B cell (primary cell): ENCODE measurements around the gene P3H3. TPM values are rescaled to one million over a fixed set of nuclear protein-coding genes. Genes with fewer than 3 reads are reported as not detected.

ENCODE experiments used
- ATAC-seq: fragments of 200-7000 bp; cut with Tn5 transposase; one replicate; pipeline ENCODE4 v1.10.0; 2021; ENCODE audit warnings: low read depth, mild to moderate bottlenecking, moderate number of reproducible peaks, moderate library complexity
- CTCF ChIA-PET: fragments of 350-600 bp; sonication (Branson Sonifier 250); formaldehyde crosslinking; loops from one replicate; lab custom pipeline; 2021; ENCODE audit warnings: antibody characterized with exemption, inconsistent platforms; lab: Charles Lee
- POLR2A ChIA-PET: fragments of 350-600 bp; sonication (Branson Sonifier 250); formaldehyde crosslinking; loops from one replicate; lab custom pipeline; 2021; ENCODE audit warnings: antibody characterized with exemption; lab: Charles Lee
- DNase-seq: peaks from one replicate; pipeline ENCODE4 v3.0.0; 2013
- H2AFZ ChIP-seq: 2 replicates; pipeline ENCODE4 v1.6.1; 2012; ENCODE audit warnings: mild to moderate bottlenecking, low read depth, low read length; ENCODE audit not compliant: insufficient read depth, poor library complexity, severe bottlenecking
- H3K27ac ChIP-seq, 2 donors: 1 replicate in 1 of 2; 2 replicates in 1 of 2; pipeline ENCODE4 v1.5.1; 2012 to 2013; ENCODE audit warnings: low read length in 2 of 2, mild to moderate bottlenecking in 2 of 2, moderate library complexity in 1 of 2
- H3K27me3 ChIP-seq, 4 experiments: fragments of 200-600 bp in 1 of 4; sonication (generic) in 1 of 4; replicated peaks in 1 of 4; 1 replicate in 2 of 4; 2 replicates in 2 of 4; pipeline versions ENCODE4 v1.6.1 to v1.7.0; 2013 to 2016; ENCODE audit warnings: low read length in 3 of 4, mild to moderate bottlenecking in 2 of 4, mixed read lengths in 1 of 4, moderate library complexity in 1 of 4; ENCODE audit not compliant: insufficient read depth in 4 of 4, control insufficient read depth in 3 of 4; ENCODE audit errors: control extremely low read depth in 1 of 4
- H3K36me3 ChIP-seq, 2 experiments: replicated peaks in 1 of 2; 1 replicate in 1 of 2; 2 replicates in 1 of 2; pipeline versions ENCODE4 v1.6.1 to v1.7.1; 2013; ENCODE audit warnings: low read length in 1 of 2; ENCODE audit not compliant: insufficient read depth in 2 of 2, control insufficient read depth in 1 of 2; ENCODE audit errors: control extremely low read depth in 1 of 2, extremely low read depth in 1 of 2
- H3K4me1 ChIP-seq, 2 donors: fragments of 200-600 bp in 1 of 2; sonication (generic) in 1 of 2; 1 replicate in 1 of 2; 2 replicates in 1 of 2; pipeline versions ENCODE4 v1.5.1 to v1.6.1; 2013 to 2017; ENCODE audit warnings: low read length in 2 of 2; ENCODE audit not compliant: control insufficient read depth in 2 of 2, insufficient read depth in 2 of 2
- H3K4me2 ChIP-seq: replicated peaks from 2 replicates; pipeline ENCODE3; 2012; ENCODE audit warnings: mild to moderate bottlenecking, low read depth, low read length; ENCODE audit not compliant: poor library complexity, severe bottlenecking
- H3K4me3 ChIP-seq, 5 experiments: fragments of 200-600 bp in 1 of 5; sonication (generic) in 1 of 5; 1 replicate in 3 of 5; 2 replicates in 2 of 5; pipeline versions ENCODE4 v1.5.1 to v1.7.0; 2011 to 2016; ENCODE audit warnings: low read length in 4 of 5, mild to moderate bottlenecking in 4 of 5, low read depth in 2 of 5, control low read depth in 1 of 5, moderate library complexity in 1 of 5; ENCODE audit not compliant: insufficient read depth in 1 of 5; ENCODE audit errors: control extremely low read depth in 1 of 5, extremely low read depth in 1 of 5
- H3K79me2 ChIP-seq: fragments of 200-600 bp; sonication (generic); one replicate; pipeline ENCODE4 v1.6.0; 2016; ENCODE audit warnings: low read length; ENCODE audit not compliant: control insufficient read depth, insufficient read depth
- H3K9ac ChIP-seq: fragments of 200-600 bp; sonication (generic); 2 replicates; pipeline ENCODE4 v1.6.1; 2017; ENCODE audit warnings: mild to moderate bottlenecking, low read length, moderate library complexity
- H3K9me3 ChIP-seq, 3 donors: one replicate each; pipeline versions ENCODE4 v1.6.1 to v1.7.1; 2013; ENCODE audit warnings: low read length in 2 of 3; ENCODE audit not compliant: control insufficient read depth in 2 of 3, insufficient read depth in 1 of 3; ENCODE audit errors: control extremely low read depth in 1 of 3
- H4K20me1 ChIP-seq: 2 replicates; pipeline ENCODE4 v1.6.0; 2012; ENCODE audit warnings: mild to moderate bottlenecking, low read length; ENCODE audit not compliant: insufficient read depth, control insufficient read depth, poor library complexity, severe bottlenecking
- H3K27ac Mint-ChIP-seq: one replicate; pipeline ENCODE4 v1.8.0; 2021; ENCODE audit warnings: mixed read lengths
- H3K27me3 Mint-ChIP-seq: one replicate; pipeline ENCODE4 v1.8.0; 2021; ENCODE audit warnings: mixed read lengths
- H3K4me1 Mint-ChIP-seq: one replicate; pipeline ENCODE4 v1.8.0; 2021; ENCODE audit warnings: mixed read lengths
- H3K4me3 Mint-ChIP-seq: one replicate; pipeline ENCODE4 v1.8.0; 2021; ENCODE audit warnings: mixed read lengths
- H3K9me3 Mint-ChIP-seq: one replicate; pipeline ENCODE4 v1.8.0; 2022; ENCODE audit warnings: mixed read lengths; ENCODE audit not compliant: insufficient read depth
- CTCF ChIP-seq: fragments of 200-600 bp; IDR thresholded peaks from one replicate; pipeline ENCODE4 v1.8.0; 2022; ENCODE audit warnings: antibody characterized with exemption, mild to moderate bottlenecking
- EZH2 ChIP-seq: IDR thresholded peaks from 2 replicates; pipeline ENCODE4 v1.6.1; 2012; ENCODE audit warnings: borderline replicate concordance, low read depth, mild to moderate bottlenecking, moderate library complexity, low read length; ENCODE audit not compliant: insufficient read depth, poor library complexity, severe bottlenecking
- WGBS: methylation state at CpG from one replicate; pipeline ENCODE4 v1.1.5; 2013; ENCODE audit warnings: missing lambda C conversion rate; ENCODE audit not compliant: insufficient coverage; 5-methylcytosine and 5-hydroxymethylcytosine counted together
- intact Hi-C: fragments of 100-400 bp; cut with micrococcal nuclease; formaldehyde crosslinking; loops from one replicate; pipeline ENCODE4 v1.10.0; 2022
- polyA plus RNA-seq: library from polyadenylated mRNA; depleted of rRNA; stranded (reverse); fragments of >200 nt; gene quantifications from 2 replicates; pipeline ENCODE4 v1.2.3, GENCODE V29; 2012
- total RNA-seq, 2 donors: library from RNA; stranded (reverse); fragments of 120-200 nt in 1 of 2; gene quantifications; 1 replicate in 1 of 2; 2 replicates in 1 of 2; pipeline versions ENCODE4 v1.2.3 to v1.2.4, GENCODE V29; 2013 to 2022

P3H3 gene
- total and polyA plus RNA-seq, 2 donors (not counting 1 experiment from before 2014, with no cell fraction given), result 0.09 TPM; not detected in 1

GRCh38 chr12:6871052-6871957, 43.1 kb downstream of the P3H3 start:
- Mint-ChIP-seq H3K4me1 (peaks cover 53% of the 10 kb centered on the region), H3K27me3 (no peaks in the 10 kb centered on the region), H3K4me3 (peak overlapping the region; percentile 90), H3K27ac (no peak overlapping the region), H3K9me3 (no peaks in the 10 kb centered on the region)
- H2AFZ ChIP-seq, result no peak overlapping the region
- no peaks in the 10 kb centered on the region for H3K9me3 ChIP-seq
- TF ChIP-seq CTCF, result no peak
- no peak for TF ChIP-seq EZH2
- 66% methylated on average over 11 of the region's 12 CpGs for WGBS
- CTCF ChIA-PET, result interaction anchor here (0.9 to 11.8 kb wide), 24 partner anchors 10 to 273 kb away, joined by 3 to 136 read pairs (median 14); partner anchors contain the start of genes C12orf57, C1RL, CDCA3 and LPCAT3
- H3K36me3 ChIP-seq, result peaks cover 0 to 21% of the 10 kb centered on the region in 2 experiments
- H3K27ac ChIP-seq, result peak overlapping the region in 1 of 2 donors; percentile 14
- H3K4me2 ChIP-seq, result peak overlapping the region; percentile 97
- H3K9ac ChIP-seq, result no peak overlapping the region
- H3K4me3 ChIP-seq, result peak overlapping the region in 1 of 5 experiments; percentile 88
- H3K27me3 ChIP-seq, result no peaks in the 10 kb centered on the region
- peaks cover 17% of the 10 kb centered on the region for H3K79me2 ChIP-seq
- intact Hi-C loops, result no loop called here
- ATAC-seq (no peak), DNase-seq (no peak)
- peaks cover 46% of the 10 kb centered on the region for H4K20me1 ChIP-seq
- POLR2A ChIA-PET, result interaction anchor here (0.6 to 2.3 kb wide), 5 partner anchors 17 to 225 kb away, joined by 3 to 29 read pairs (median 8); partner anchors contain the start of genes CDCA3, MLF2 and USP5
- peaks cover 37 to 50% of the 10 kb centered on the region in 2 donors for H3K4me1 ChIP-seq
